ENCODE results near the gene KIAA0825. TPM values are rescaled to one million over a fixed set of nuclear protein-coding genes. Genes with fewer than 3 reads are reported as not detected.
"Not testable (repeated sequence)": the region's sequence is repeated elsewhere in the genome, so short reads cannot be mapped to it uniquely, and the experiment has no call there.

Gene KIAA0825
- total RNA-seq, 1 experiment from 2014 or later, result 1.6 TPM

- in situ Hi-C loops (cut with HindIII; ENCODE audit: low pct_unique_long_range_greater_than_20kb, low sequenced_read_pairs); DNase-seq (ENCODE audit: low read depth, low spot score); POLR2A ChIA-PET; H3K27me3 ChIP-seq (ENCODE audit: control insufficient read depth, insufficient read depth, low read length); ATAC-seq; H3K4me1 ChIP-seq (ENCODE audit: control insufficient read depth, insufficient read depth, low read length); H3K36me3 ChIP-seq (ENCODE audit: control insufficient read depth, insufficient read depth, low read length); BruUV-seq (replicated peaks); intact Hi-C loops (cut with micrococcal nuclease; ENCODE audit: unreplicated experiment); H3K4me3 ChIP-seq (ENCODE audit: low read depth in 2 of 2, low read length in 2 of 2); H3K27ac ChIP-seq (ENCODE audit: low read length); CTCF ChIA-PET; H3K9me3 ChIP-seq (ENCODE audit: control insufficient read depth, insufficient read depth, low read depth, low read length): not testable (repeated sequence)
Observed at GRCh38 chr5:94116317-94116716, 502.1 kb downstream of the KIAA0825 start.

GRCh38 chr5:94113087-94113486 is 505.3 kb downstream of the KIAA0825 start:
- TF ChIP-seq TCF7L2 (IDR thresholded peaks at IDR 0.05; ENCODE audit: low read depth, low read length), result no peak
- TF ChIP-seq CTCF (IDR thresholded peaks at IDR 0.05), result no peak
- no peak for TF ChIP-seq SIN3A (IDR thresholded peaks at IDR 0.05; ENCODE audit: borderline replicate concordance, insufficient read depth, low read depth, low read length)
- no peak for TF ChIP-seq REST (IDR thresholded peaks at IDR 0.05; ENCODE audit: insufficient read depth in 1 of 2, low read depth in 2 of 2, low read length in 1 of 2)
- no peak for TF ChIP-seq POLR2AphosphoS5 (IDR thresholded peaks at IDR 0.05; ENCODE audit: low read depth, low read length)
- Histone ChIP-seq H3K9me3 (ENCODE audit: control insufficient read depth, insufficient read depth, low read depth, low read length) (no peaks in the 10 kb centered on the region), H3K27ac (ENCODE audit: low read length) (no peak overlapping the region), H3K4me1 (ENCODE audit: control insufficient read depth, insufficient read depth, low read length) (peaks cover 7% of the 10 kb centered on the region), H3K4me3 (ENCODE audit: low read depth in 2 of 2, low read length in 2 of 2) (no peak overlapping the region), H3K27me3 (ENCODE audit: control insufficient read depth, insufficient read depth, low read length) (no peaks in the 10 kb centered on the region), H3K36me3 (ENCODE audit: control insufficient read depth, insufficient read depth, low read length) (no peaks in the 10 kb centered on the region)
- no TSS peak for BruUV-seq (replicated peaks)
- CTCF ChIA-PET, result no interaction called here
- intact Hi-C loops (cut with micrococcal nuclease; ENCODE audit: unreplicated experiment), result no loop called here
- DNase-seq (ENCODE audit: low read depth, low spot score) (no peak), ATAC-seq (no peak)
- in situ Hi-C loops (cut with HindIII; ENCODE audit: low pct_unique_long_range_greater_than_20kb, low sequenced_read_pairs), result no loop called here
- POLR2A ChIA-PET, result no interaction called here

- peak; percentile 77 for DNase-seq (ENCODE audit: low read depth, low spot score)
- in situ Hi-C loops (cut with HindIII; ENCODE audit: low pct_unique_long_range_greater_than_20kb, low sequenced_read_pairs) (no loop called here), intact Hi-C loops (cut with micrococcal nuclease; ENCODE audit: unreplicated experiment) (no loop called here)
Observed at GRCh38 chr5:94111209-94112004, 507.0 kb downstream of the KIAA0825 start.

More at GRCh38 chr5:94111209-94112004, 507.0 kb downstream of the KIAA0825 start:
- H3K27me3 ChIP-seq (ENCODE audit: control insufficient read depth, insufficient read depth, low read length), result no peaks in the 10 kb centered on the region
- no peaks in the 10 kb centered on the region for H3K9me3 ChIP-seq (ENCODE audit: control insufficient read depth, insufficient read depth, low read depth, low read length)
- H3K36me3 ChIP-seq (ENCODE audit: control insufficient read depth, insufficient read depth, low read length), result no peaks in the 10 kb centered on the region
- peak overlapping the region; percentile 83 to 84 for H3K4me3 ChIP-seq (ENCODE audit: low read depth in 2 of 2, low read length in 2 of 2)
- POLR2A ChIA-PET, result no interaction called here
- H3K27ac ChIP-seq (ENCODE audit: low read length), result peak overlapping the region; percentile 95
- peak; percentile 99 for ATAC-seq
- CTCF ChIA-PET, result no interaction called here
- TF ChIP-seq CTCF (IDR thresholded peaks at IDR 0.05) (no peak), SIN3A (IDR thresholded peaks at IDR 0.05; ENCODE audit: borderline replicate concordance, insufficient read depth, low read depth, low read length) (no peak), POLR2AphosphoS5 (IDR thresholded peaks at IDR 0.05; ENCODE audit: low read depth, low read length) (peak; percentile 90), TCF7L2 (IDR thresholded peaks at IDR 0.05; ENCODE audit: low read depth, low read length) (peak; percentile 16; the same call in 1 of the 2 replicates), REST (IDR thresholded peaks at IDR 0.05; ENCODE audit: insufficient read depth in 1 of 2, low read depth in 2 of 2, low read length in 1 of 2) (no peak)
- TSS peak; percentile 58 for BruUV-seq (replicated peaks)
- peaks cover 7% of the 10 kb centered on the region for H3K4me1 ChIP-seq (ENCODE audit: control insufficient read depth, insufficient read depth, low read length)

Data from Panc1 (cell line).